Keratinocyte (primary cell): ENCODE results near the gene LRATD1. TPM values are rescaled to one million over a fixed set of nuclear protein-coding genes. Genes with fewer than 3 reads are reported as not detected.
"Not testable (repeated sequence)": the region's sequence is repeated elsewhere in the genome, so short reads cannot be mapped to it uniquely, and the experiment has no call there.

Experiments used
- DNase-seq: peaks from one replicate; pipeline ENCODE4 v3.0.0-alpha.2; 2011; ENCODE audit warnings: low read depth, missing footprints, low spot score
- FAIRE-seq: peaks from 2 replicates; lab custom pipeline; 2011; peaks lifted over from hg19 to GRCh38; lab: Jason Lieb, UNC
- H2AFZ ChIP-seq: 2 replicates; pipeline ENCODE4 v1.6.0; 2012; ENCODE audit warnings: low read length, control low read depth, inconsistent platforms; ENCODE audit not compliant: control insufficient read depth
- H3K27ac ChIP-seq: 2 replicates; pipeline ENCODE4 v1.5.1; 2011; ENCODE audit warnings: low read length; ENCODE audit not compliant: control insufficient read depth, insufficient read depth
- H3K27me3 ChIP-seq: 3 replicates; pipeline ENCODE4 v1.6.0; 2011; ENCODE audit warnings: low read length; ENCODE audit not compliant: control insufficient read depth, insufficient read depth; ENCODE audit errors: extremely low read depth
- H3K36me3 ChIP-seq, 2 experiments: 2 replicates in 1 of 2; 3 replicates in 1 of 2; pipeline ENCODE4 v1.5.1; 2011; ENCODE audit warnings: low read length in 2 of 2, mild to moderate bottlenecking in 1 of 2; ENCODE audit not compliant: control insufficient read depth in 2 of 2, insufficient read depth in 2 of 2; ENCODE audit errors: extremely low read depth in 1 of 2
- H3K4me1 ChIP-seq: 3 replicates; pipeline ENCODE4 v1.5.1; 2011; ENCODE audit warnings: low read length; ENCODE audit not compliant: control insufficient read depth, insufficient read depth; ENCODE audit errors: extremely low read depth
- H3K4me2 ChIP-seq: 3 replicates; pipeline ENCODE4 v1.6.0; 2011; ENCODE audit warnings: low read depth, low read length; ENCODE audit not compliant: control insufficient read depth, insufficient read depth; ENCODE audit errors: extremely low read depth
- H3K4me3 ChIP-seq, 3 experiments: fragments of 200-600 bp in 1 of 3; sonication (generic) in 1 of 3; 2 replicates in 2 of 3; 3 replicates in 1 of 3; pipeline ENCODE4 v1.5.1; 2011 to 2016; ENCODE audit warnings: low read length in 3 of 3, mild to moderate bottlenecking in 3 of 3, control low read depth in 2 of 3, inconsistent platforms in 1 of 3, low read depth in 1 of 3, mixed read lengths in 1 of 3, mixed run types in 1 of 3, moderate library complexity in 1 of 3; ENCODE audit not compliant: control insufficient read depth in 2 of 3, insufficient read depth in 2 of 3; ENCODE audit errors: extremely low read depth in 1 of 3
- H3K79me2 ChIP-seq: 2 replicates; pipeline ENCODE4 v1.6.0; 2012; ENCODE audit warnings: low read length; ENCODE audit not compliant: control insufficient read depth, insufficient read depth
- H3K9ac ChIP-seq: 3 replicates; pipeline ENCODE4 v1.6.0; 2011; ENCODE audit warnings: low read length; ENCODE audit not compliant: control insufficient read depth, insufficient read depth; ENCODE audit errors: extremely low read depth
- H3K9me1 ChIP-seq: 3 replicates; pipeline ENCODE4 v1.6.0; 2011; ENCODE audit warnings: low read length; ENCODE audit not compliant: control insufficient read depth, insufficient read depth; ENCODE audit errors: extremely low read depth
- H3K9me3 ChIP-seq: 2 replicates; pipeline ENCODE4 v1.5.1; 2012; ENCODE audit warnings: low read depth, low read length; ENCODE audit not compliant: control insufficient read depth
- H4K20me1 ChIP-seq: 3 replicates; pipeline ENCODE4 v1.6.0; 2011; ENCODE audit warnings: low read length; ENCODE audit not compliant: control insufficient read depth, insufficient read depth; ENCODE audit errors: extremely low read depth
- EZH2 ChIP-seq: IDR thresholded peaks from one replicate; pipeline ENCODE4 v1.6.1; 2012; ENCODE audit warnings: inconsistent platforms, mild to moderate bottlenecking, low read length, moderate library complexity
- dilution Hi-C: fragments of 300-500 bp; cut with MboI; formaldehyde crosslinking; loops from one replicate; pipeline ENCODE4 v1.7.0; 2020; ENCODE audit warnings: low sequenced_read_pairs; ENCODE audit not compliant: extremely low pct_ligation_motif_present
- polyA plus RNA-seq, 5 experiments: library from polyadenylated mRNA; depleted of rRNA in 3 of 5; stranded (reverse) in 3 of 5; stranded (forward) in 1 of 5; unstranded in 1 of 5; fragments of >200 nt; gene quantifications; 1 replicate in 1 of 5; 2 replicates in 3 of 5; 3 replicates in 1 of 5; pipeline versions ENCODE4 v1.2.1 to v1.2.3, GENCODE V29; 2011 to 2012; ENCODE audit warnings: missing spikeins in 2 of 5, low read depth in 1 of 5, low replicate concordance in 1 of 5
- TF ChIP-seq, protein P1 (sequence below), 3 experiments: IDR thresholded peaks in 1 of 3; conservative IDR thresholded peaks in 1 of 3; optimal IDR thresholded peaks in 1 of 3; 2 replicates in 2 of 3; 3 replicates in 1 of 3; pipeline versions ENCODE3 to v1.5.1; 2011; ENCODE audit warnings: low read length in 3 of 3, mild to moderate bottlenecking in 3 of 3, moderate library complexity in 2 of 3, control low read depth in 1 of 3, inconsistent platforms in 1 of 3; ENCODE audit not compliant: insufficient read depth in 2 of 3; ENCODE audit errors: extremely low read depth in 1 of 3

LRATD1 gene
- polyA plus RNA-seq, 1 donor (not counting 4 experiments of a cell fraction or from before 2014, with no cell fraction given), result 4.3 TPM

DNA sequence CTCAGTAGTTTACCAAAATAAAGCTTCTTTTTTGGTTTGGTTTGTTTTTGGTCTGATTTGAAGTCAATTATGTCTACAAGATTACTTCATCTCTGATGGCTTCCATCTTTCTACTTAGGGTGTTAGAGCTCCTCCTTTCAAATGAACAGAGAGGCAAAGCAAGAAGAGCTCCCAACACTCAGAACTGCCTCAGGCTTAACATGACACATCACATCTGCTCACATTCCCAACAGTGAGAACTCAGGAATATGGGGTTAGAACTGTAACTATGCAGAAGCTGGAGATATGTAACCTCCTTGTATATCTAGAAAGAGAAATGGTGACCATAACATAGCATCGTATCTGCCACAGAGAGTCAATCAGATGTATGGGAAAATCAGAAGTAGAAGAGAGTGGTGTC is 11.4 kb upstream of the LRATD1 start:
- H3K27ac ChIP-seq, result no peak overlapping the region
- H3K9ac ChIP-seq, result no peak overlapping the region
- H2AFZ ChIP-seq, result peak overlapping the region; percentile 55
- dilution Hi-C loops, result loop anchor here (10.0 kb wide), 1 partner anchor 76 kb away; no protein-coding TSS in a partner anchor
- H3K9me1 ChIP-seq, result no peaks in the 10 kb centered on the region
- no peaks in the 10 kb centered on the region for H3K9me3 ChIP-seq
- H3K4me1 ChIP-seq, result peaks cover 6% of the 10 kb centered on the region
- peak; percentile 69 for DNase-seq
- no peaks in the 10 kb centered on the region for H3K27me3 ChIP-seq
- H3K4me2 ChIP-seq, result peak overlapping the region; percentile 27
- FAIRE-seq, result peak; percentile 91
- H3K4me3 ChIP-seq, result no peak overlapping the region
- TF ChIP-seq EZH2, result no peak
- TF ChIP-seq, protein P1, sequence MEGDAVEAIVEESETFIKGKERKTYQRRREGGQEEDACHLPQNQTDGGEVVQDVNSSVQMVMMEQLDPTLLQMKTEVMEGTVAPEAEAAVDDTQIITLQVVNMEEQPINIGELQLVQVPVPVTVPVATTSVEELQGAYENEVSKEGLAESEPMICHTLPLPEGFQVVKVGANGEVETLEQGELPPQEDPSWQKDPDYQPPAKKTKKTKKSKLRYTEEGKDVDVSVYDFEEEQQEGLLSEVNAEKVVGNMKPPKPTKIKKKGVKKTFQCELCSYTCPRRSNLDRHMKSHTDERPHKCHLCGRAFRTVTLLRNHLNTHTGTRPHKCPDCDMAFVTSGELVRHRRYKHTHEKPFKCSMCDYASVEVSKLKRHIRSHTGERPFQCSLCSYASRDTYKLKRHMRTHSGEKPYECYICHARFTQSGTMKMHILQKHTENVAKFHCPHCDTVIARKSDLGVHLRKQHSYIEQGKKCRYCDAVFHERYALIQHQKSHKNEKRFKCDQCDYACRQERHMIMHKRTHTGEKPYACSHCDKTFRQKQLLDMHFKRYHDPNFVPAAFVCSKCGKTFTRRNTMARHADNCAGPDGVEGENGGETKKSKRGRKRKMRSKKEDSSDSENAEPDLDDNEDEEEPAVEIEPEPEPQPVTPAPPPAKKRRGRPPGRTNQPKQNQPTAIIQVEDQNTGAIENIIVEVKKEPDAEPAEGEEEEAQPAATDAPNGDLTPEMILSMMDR (optimal IDR thresholded peaks at IDR 0.05 in 1 of 3, IDR thresholded peaks at IDR 0.05 in 1 of 3, conservative IDR thresholded peaks at IDR 0.05 in 1 of 3; ENCODE audit: extremely low read depth in 1 of 3, insufficient read depth in 2 of 3, low read length in 3 of 3), result no peak
- no peaks in the 10 kb centered on the region for H4K20me1 ChIP-seq
- H3K79me2 ChIP-seq, result no peaks in the 10 kb centered on the region
- no peaks in the 10 kb centered on the region for H3K36me3 ChIP-seq

DNA sequence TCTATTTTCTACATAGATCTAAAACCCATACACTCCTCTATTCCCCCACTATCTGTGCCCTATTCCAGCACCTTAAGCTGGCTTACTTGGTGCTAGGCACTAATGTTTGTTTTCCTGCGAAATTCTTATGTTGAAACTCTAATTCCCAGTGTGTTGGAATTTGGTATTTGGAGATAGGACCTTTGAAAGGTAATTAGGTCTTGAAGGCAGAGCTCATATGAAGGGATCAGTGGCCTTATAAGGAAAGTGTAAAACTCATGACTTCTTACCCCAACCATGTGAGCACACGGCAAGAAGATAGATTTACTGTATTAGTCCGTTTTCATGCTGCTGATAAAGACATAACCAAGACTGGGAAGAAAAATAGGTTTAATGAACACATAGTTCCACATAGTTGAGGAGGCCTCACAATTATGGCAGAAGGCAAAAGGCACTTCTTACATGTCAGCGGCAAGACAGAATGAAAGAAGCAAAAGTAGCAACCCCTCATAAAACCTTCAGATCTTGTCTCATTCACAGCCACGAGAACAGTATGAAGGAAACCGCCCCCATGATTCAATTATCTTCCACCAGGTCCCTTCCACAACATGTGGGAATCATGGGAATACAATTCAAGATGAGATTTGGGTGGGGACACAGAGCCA is 10.5 kb upstream of the LRATD1 start:
- Histone ChIP-seq H3K4me3 (no peak overlapping the region), H3K36me3 (no peaks in the 10 kb centered on the region), H3K27me3 (no peaks in the 10 kb centered on the region), H3K9me3 (no peaks in the 10 kb centered on the region), H3K27ac (no peak overlapping the region), H3K4me2 (no peak overlapping the region), H3K79me2 (no peaks in the 10 kb centered on the region), H4K20me1 (no peaks in the 10 kb centered on the region), H3K9ac (no peak overlapping the region), H3K4me1 (peaks cover 6% of the 10 kb centered on the region), H2AFZ (no peak overlapping the region), H3K9me1 (no peaks in the 10 kb centered on the region)
- FAIRE-seq, result no peak
- no peak for DNase-seq
- TF ChIP-seq EZH2, result no peak
- TF ChIP-seq, protein P1 (optimal IDR thresholded peaks at IDR 0.05 in 1 of 3, IDR thresholded peaks at IDR 0.05 in 1 of 3, conservative IDR thresholded peaks at IDR 0.05 in 1 of 3; ENCODE audit: extremely low read depth in 1 of 3, insufficient read depth in 2 of 3, low read length in 3 of 3), result no peak
- dilution Hi-C loops, result loop anchor here (10.0 kb wide), 1 partner anchor 77 kb away; no protein-coding TSS in a partner anchor

DNA sequence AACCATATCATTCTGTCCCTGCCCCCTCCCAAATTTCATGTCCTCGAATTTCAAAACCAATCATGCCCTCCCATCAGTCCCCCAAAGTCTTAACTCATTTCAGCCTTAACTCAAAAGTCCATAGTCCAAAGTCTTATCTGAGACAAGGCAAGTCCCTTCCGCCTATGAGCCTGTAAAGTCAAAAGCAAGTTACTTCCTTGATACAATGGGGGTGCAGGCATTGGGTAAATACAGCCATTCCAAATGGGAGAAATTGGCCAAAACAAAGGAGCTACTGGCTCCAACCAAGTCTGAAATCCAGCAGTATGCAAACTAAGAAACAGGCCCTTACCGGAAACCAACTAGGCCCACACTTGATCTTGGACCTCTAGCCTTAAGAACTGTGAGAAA is 10.0 kb upstream of the LRATD1 start:
- not testable (repeated sequence) for H3K4me2 ChIP-seq, H3K36me3 ChIP-seq, H3K79me2 ChIP-seq, FAIRE-seq, H3K9me3 ChIP-seq, H3K9ac ChIP-seq, H2AFZ ChIP-seq, H3K4me1 ChIP-seq, H3K27ac ChIP-seq, H4K20me1 ChIP-seq, DNase-seq, H3K4me3 ChIP-seq, H3K27me3 ChIP-seq, H3K9me1 ChIP-seq
- dilution Hi-C loops, result loop anchor here (10.0 kb wide), 1 partner anchor 78 kb away; no protein-coding TSS in a partner anchor
